A549 treated with RU486 at 1 μM for 4 hours (cell line): ENCODE data around the gene IRX3. TPM values are rescaled to one million over a fixed set of nuclear protein-coding genes. Genes with fewer than 3 reads are reported as not detected.

Experiments
- total RNA-seq: library from RNA; stranded (reverse); fragments of 200-300 nt; extraction: Qiagen RNA extraction; gene quantifications from 5 replicates; pipeline ENCODE4 v1.2.3, GENCODE V29; 2022; ENCODE audit warnings: low read depth

The IRX3 gene
- total RNA-seq: 2.8 to 4.8 TPM (median 4.4 TPM) in 5 replicates

DNA sequence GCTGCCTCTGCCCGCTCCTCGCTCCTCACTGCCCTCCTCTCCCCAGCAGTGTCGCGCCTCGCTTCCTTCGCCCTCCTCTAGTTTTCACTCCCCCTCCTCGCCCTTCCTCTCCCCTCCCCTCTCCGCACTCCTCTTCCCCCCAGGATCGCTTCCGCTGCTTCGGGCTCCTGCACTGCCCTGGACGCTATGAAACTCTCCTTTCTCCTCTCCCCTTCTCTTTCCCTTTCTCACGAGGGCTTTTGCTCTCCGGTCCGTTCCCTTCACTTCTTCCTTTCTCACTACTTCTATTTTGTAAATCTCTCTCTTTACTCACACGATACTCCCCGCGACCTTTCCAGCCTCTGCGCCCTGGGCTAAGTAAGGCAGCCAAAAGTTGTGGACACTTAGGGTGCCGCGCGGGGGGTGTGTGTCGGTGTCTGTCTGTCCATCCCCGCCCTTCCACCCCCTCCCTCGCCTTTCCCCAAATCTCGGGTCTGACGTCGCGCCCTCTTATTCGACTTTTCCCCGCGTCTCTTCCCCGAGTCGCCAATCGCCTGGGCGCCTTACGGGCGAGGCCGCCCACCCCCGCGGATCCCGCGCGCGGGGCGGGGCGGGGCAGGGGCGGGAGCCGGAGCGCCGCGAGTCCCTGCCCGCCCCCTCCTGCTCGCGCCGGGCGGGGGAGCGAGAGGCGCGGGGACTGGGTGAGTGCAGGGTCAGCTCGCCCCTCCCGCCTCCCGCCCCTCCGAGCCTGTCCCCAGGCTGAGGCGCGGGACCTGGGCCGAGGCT lies at the start of gene IRX3:
TSS of gene IRX3 (minus strand) at position 422 of the 765 bp plus-strand sequence. CDS start 737 bp downstream, outside the sequence.

